IPS DF 6.9 (cell line): ENCODE measurements around the gene SLCO4A1.
"Not testable (repeated sequence)": the region's sequence is repeated elsewhere in the genome, so short reads cannot be mapped to it uniquely, and the experiment has no call there.

Experiments
- DNase-seq: peaks from one replicate; pipeline ENCODE4 v3.0.0-alpha.2; 2013; ENCODE audit warnings: low read depth, low spot score
- H3K27ac ChIP-seq: one replicate; pipeline ENCODE4 v1.5.1; 2013; ENCODE audit warnings: low read length, control low read depth
- H3K27me3 ChIP-seq: 2 replicates; pipeline ENCODE4 v1.6.1; 2013; ENCODE audit warnings: mild to moderate bottlenecking, low read length; ENCODE audit not compliant: control insufficient read depth, insufficient read depth
- H3K36me3 ChIP-seq: 2 replicates; pipeline ENCODE4 v1.6.1; 2013; ENCODE audit warnings: low read length; ENCODE audit not compliant: control insufficient read depth, insufficient read depth
- H3K4me1 ChIP-seq: 2 replicates; pipeline ENCODE4 v1.6.1; 2013; ENCODE audit warnings: low read length; ENCODE audit not compliant: control insufficient read depth, insufficient read depth
- H3K4me3 ChIP-seq: 2 replicates; pipeline ENCODE4 v1.5.1; 2013; ENCODE audit warnings: mild to moderate bottlenecking, low read length
- H3K9me3 ChIP-seq: 2 replicates; pipeline ENCODE4 v1.6.1; 2013; ENCODE audit warnings: low read length, inconsistent platforms; ENCODE audit not compliant: control insufficient read depth, insufficient read depth
- WGBS: extraction: QIAGEN DNeasy Blood & Tissue Kit; methylation state at CpG from one replicate; pipeline ENCODE4 v1.1.7; 2013; ENCODE audit warnings: mixed read lengths, missing lambda C conversion rate; ENCODE audit not compliant: insufficient read length, insufficient coverage; 5-methylcytosine and 5-hydroxymethylcytosine counted together

Gene SLCO4A1

GRCh38 chr20:62624325-62624690 lies 18.0 kb upstream of the SLCO4A1 start:
- H3K4me3 ChIP-seq = no peak overlapping the region
- peaks cover 16% of the 10 kb centered on the region for H3K4me1 ChIP-seq
- H3K27ac ChIP-seq = no peak overlapping the region
- no peaks in the 10 kb centered on the region for H3K27me3 ChIP-seq
- no CpG with 5 or more reads among the region's 9 CpGs for WGBS
- no peak for DNase-seq
- H3K9me3 ChIP-seq = no peaks in the 10 kb centered on the region
- no peaks in the 10 kb centered on the region; the same call in 1 of the 2 replicates for H3K36me3 ChIP-seq

GRCh38 chr20:62624719-62625453 lies 17.4 kb upstream of the SLCO4A1 start:
- no peak overlapping the region for H3K27ac ChIP-seq
- no peaks in the 10 kb centered on the region for H3K9me3 ChIP-seq
- peaks cover 16% of the 10 kb centered on the region for H3K4me1 ChIP-seq
- H3K27me3 ChIP-seq = no peaks in the 10 kb centered on the region
- H3K4me3 ChIP-seq = no peak overlapping the region
- DNase-seq = no peak
- no CpG with 5 or more reads among the region's 32 CpGs for WGBS
- no peaks in the 10 kb centered on the region; the same call in 1 of the 2 replicates for H3K36me3 ChIP-seq

GRCh38 chr20:62625516-62625915 lies 16.8 kb upstream of the SLCO4A1 start:
- no peak for DNase-seq
- Histone ChIP-seq H3K27ac (no peak overlapping the region), H3K9me3 (no peaks in the 10 kb centered on the region), H3K36me3 (no peaks in the 10 kb centered on the region; the same call in 1 of the 2 replicates), H3K4me1 (peaks cover 16% of the 10 kb centered on the region), H3K4me3 (no peak overlapping the region), H3K27me3 (no peaks in the 10 kb centered on the region)
- no CpG with 5 or more reads among the region's 21 CpGs for WGBS

- H3K36me3 ChIP-seq = no peaks in the 10 kb centered on the region; the same call in 1 of the 2 replicates
- no peaks in the 10 kb centered on the region for H3K27me3 ChIP-seq
- H3K9me3 ChIP-seq = no peaks in the 10 kb centered on the region
- DNase-seq = no peak
- peaks cover 16% of the 10 kb centered on the region for H3K4me1 ChIP-seq
- H3K27ac ChIP-seq = no peak overlapping the region
- WGBS = no CpG with 5 or more reads among the region's 20 CpGs
- H3K4me3 ChIP-seq = no peak overlapping the region
Measured at GRCh38 chr20:62625921-62626547, 16.3 kb upstream of the SLCO4A1 start.

- H3K27ac ChIP-seq, H3K27me3 ChIP-seq, H3K36me3 ChIP-seq, H3K4me3 ChIP-seq, H3K9me3 ChIP-seq, DNase-seq: not testable (repeated sequence)
- H3K4me1 ChIP-seq = peaks cover 15% of the 10 kb centered on the region
- WGBS = no CpG with 5 or more reads among the region's 1 CpG
Measured at GRCh38 chr20:62627425-62627824, 14.9 kb upstream of the SLCO4A1 start.

- no CpG with 5 or more reads among the region's 10 CpGs for WGBS
- no peak for DNase-seq
- no peaks in the 10 kb centered on the region for H3K27me3 ChIP-seq
- peaks cover 11% of the 10 kb centered on the region for H3K4me1 ChIP-seq
- H3K4me3 ChIP-seq = no peak overlapping the region
- no peak overlapping the region for H3K27ac ChIP-seq
- no peaks in the 10 kb centered on the region for H3K36me3 ChIP-seq
- H3K9me3 ChIP-seq = no peaks in the 10 kb centered on the region
Measured at GRCh38 chr20:62627901-62628612, 14.2 kb upstream of the SLCO4A1 start.

- no peaks in the 10 kb centered on the region for H3K36me3 ChIP-seq
- DNase-seq = no peak
- no peak overlapping the region for H3K4me3 ChIP-seq
- H3K27ac ChIP-seq = no peak overlapping the region
- no peaks in the 10 kb centered on the region for H3K27me3 ChIP-seq
- no peaks in the 10 kb centered on the region for H3K9me3 ChIP-seq
- peaks cover 7% of the 10 kb centered on the region for H3K4me1 ChIP-seq
- WGBS = no CpG with 5 or more reads among the region's 6 CpGs
Measured at GRCh38 chr20:62628691-62629090, 13.6 kb upstream of the SLCO4A1 start.

GRCh38 chr20:62629864-62630470 lies 12.3 kb upstream of the SLCO4A1 start:
- Histone ChIP-seq H3K9me3 (no peaks in the 10 kb centered on the region), H3K36me3 (no peaks in the 10 kb centered on the region; the same call in 1 of the 2 replicates), H3K4me3 (no peak overlapping the region), H3K27me3 (no peaks in the 10 kb centered on the region), H3K27ac (no peak overlapping the region), H3K4me1 (peaks cover 6% of the 10 kb centered on the region; the same call in 1 of the 2 replicates)
- no CpG with 5 or more reads among the region's 18 CpGs for WGBS
- DNase-seq = no peak

- WGBS = no CpG with 5 or more reads among the region's 24 CpGs
- DNase-seq = no peak
- H3K36me3 ChIP-seq = no peaks in the 10 kb centered on the region; the same call in 1 of the 2 replicates
- no peaks in the 10 kb centered on the region for H3K9me3 ChIP-seq
- H3K4me3 ChIP-seq = no peak overlapping the region
- no peaks in the 10 kb centered on the region for H3K27me3 ChIP-seq
- H3K4me1 ChIP-seq = peaks cover 9% of the 10 kb centered on the region
- no peak overlapping the region for H3K27ac ChIP-seq
Measured at GRCh38 chr20:62631336-62632308, 10.7 kb upstream of the SLCO4A1 start.
